MV-4-11 (cell line): ENCODE measurements around the gene PMVK.
"Not testable (repeated sequence)": the region's sequence is repeated elsewhere in the genome, so short reads cannot be mapped to it uniquely, and the experiment has no call there.

Experiments
- DNase-seq: peaks from one replicate; lab custom pipeline; 2025; lab: John Stamatoyannopoulos, UW

Gene PMVK

GRCh38 chr1:154913273-154913672, 23.2 kb downstream of the PMVK start:
- DNase-seq: no peak

- no peak for DNase-seq
Observed at GRCh38 chr1:154912755-154913154, 23.8 kb downstream of the PMVK start.

- no peak for DNase-seq
Observed at GRCh38 chr1:154911691-154912550, 24.6 kb downstream of the PMVK start.

- no peak for DNase-seq
Observed at GRCh38 chr1:154910851-154911250, 25.7 kb downstream of the PMVK start.

GRCh38 chr1:154908937-154909336, 27.6 kb downstream of the PMVK start:
- no peak for DNase-seq

- not testable (repeated sequence) for DNase-seq
Observed at GRCh38 chr1:154908129-154908528, 28.4 kb downstream of the PMVK start.

GRCh38 chr1:154906621-154907081, 29.9 kb downstream of the PMVK start:
- no peak for DNase-seq

GRCh38 chr1:154902938-154903566, 33.5 kb downstream of the PMVK start:
- DNase-seq: no peak

- no peak for DNase-seq
Observed at GRCh38 chr1:154901591-154901990, 34.9 kb downstream of the PMVK start.

- DNase-seq: no peak
Observed at GRCh38 chr1:154899041-154899440, 37.5 kb downstream of the PMVK start.

- DNase-seq: no peak
Observed at GRCh38 chr1:154896771-154897286, 39.7 kb downstream of the PMVK start.

GRCh38 chr1:154895798-154896197, 40.7 kb downstream of the PMVK start:
- no peak for DNase-seq

GRCh38 chr1:154891452-154891851, 45.1 kb downstream of the PMVK start:
- no peak for DNase-seq

- DNase-seq: no peak
Observed at GRCh38 chr1:154888757-154889156, 47.8 kb downstream of the PMVK start.

GRCh38 chr1:154886281-154887015, 50.1 kb downstream of the PMVK start:
- no peak for DNase-seq

GRCh38 chr1:154884869-154885701, 51.4 kb downstream of the PMVK start:
- no peak for DNase-seq

- no peak for DNase-seq
Observed at GRCh38 chr1:154883919-154884868, 52.3 kb downstream of the PMVK start.

GRCh38 chr1:154881820-154882535, 54.5 kb downstream of the PMVK start:
- no peak for DNase-seq

- DNase-seq: no peak
Observed at GRCh38 chr1:154880671-154881070, 55.8 kb downstream of the PMVK start.

- DNase-seq: no peak
Observed at GRCh38 chr1:154879038-154879421, 57.5 kb downstream of the PMVK start.
